Measurements from ENCODE around the gene RPS24. TPM values are rescaled to one million over a fixed set of nuclear protein-coding genes. Genes with fewer than 3 reads are reported as not detected.
"Not testable (repeated sequence)": the region's sequence is repeated elsewhere in the genome, so short reads cannot be mapped to it uniquely, and the experiment has no call there.

The RPS24 gene
- total and polyA plus RNA-seq, 10 donors = 1,007 to 8,141 (median 1,662) TPM

- Histone ChIP-seq H3K4me1 (peaks cover 0 to 6% (median 0%) of the 10 kb centered on the region in 6 donors), H3K36me3 (no peaks in the 10 kb centered on the region), H3K27me3 (replicated peaks in 1 of 7) (no peaks in the 10 kb centered on the region), H3K9me3 (peaks cover 0 to 7% (median 0%) of the 10 kb centered on the region in 8 donors), H3K4me3 (no peak overlapping the region), H3K27ac (no peak overlapping the region)
- 85 to 98% (median 92%) methylated on average over 5 of the region's 5 CpGs for WGBS, 5 donors
- intact Hi-C loops (cut with DNase I; ENCODE audit: low total_unique reads) = no loop called here
- no peak for DNase-seq
- TF ChIP-seq POLR2AphosphoS5 (IDR thresholded peaks at IDR 0.05) = no peak
- no peak for TF ChIP-seq POLR2A (IDR thresholded peaks at IDR 0.05)
- TF ChIP-seq CTCF (IDR thresholded peaks at IDR 0.05 in 8 of 11, conservative IDR thresholded peaks at IDR 0.05 in 3 of 11) = no peak
Observed at GRCh38 chr10:78070726-78071125, 37.1 kb downstream of the RPS24 start.

GRCh38 chr10:78071140-78071856 is 37.6 kb downstream of the RPS24 start:
- Histone ChIP-seq H3K4me3 (no peak overlapping the region), H3K27ac (peak overlapping the region in 1 of 8 donors; percentile 17), H3K9me3 (peaks cover 0 to 12% (median 0%) of the 10 kb centered on the region in 8 donors), H3K36me3 (no peaks in the 10 kb centered on the region), H3K27me3 (replicated peaks in 1 of 7) (no peaks in the 10 kb centered on the region), H3K4me1 (peaks cover 0 to 6% (median 0%) of the 10 kb centered on the region in 6 donors)
- intact Hi-C loops (cut with DNase I; ENCODE audit: low total_unique reads) = no loop called here
- WGBS, 5 donors = 75 to 95% (median 80%) methylated on average over 4 of the region's 4 CpGs
- TF ChIP-seq POLR2A (IDR thresholded peaks at IDR 0.05) (no peak), CTCF (IDR thresholded peaks at IDR 0.05 in 8 of 11, conservative IDR thresholded peaks at IDR 0.05 in 3 of 11) (no peak)
- DNase-seq = no peak

GRCh38 chr10:78071857-78072179 is 38.2 kb downstream of the RPS24 start:
- WGBS, 5 donors = 72 to 81% (median 76%) methylated on average over 3 to 4 of the region's 4 CpGs
- no peaks in the 10 kb centered on the region for H3K27me3 ChIP-seq (replicated peaks in 1 of 7)
- H3K4me3 ChIP-seq = no peak overlapping the region
- H3K9me3 ChIP-seq = peaks cover 0 to 13% (median 0%) of the 10 kb centered on the region in 8 donors
- DNase-seq = no peak
- peak overlapping the region in 1 of 8 donors; percentile 17 for H3K27ac ChIP-seq
- H3K36me3 ChIP-seq = no peaks in the 10 kb centered on the region
- H3K4me1 ChIP-seq = peaks cover 0 to 6% (median 0%) of the 10 kb centered on the region in 6 donors
- intact Hi-C loops (cut with DNase I; ENCODE audit: low total_unique reads) = no loop called here
- no peak for TF ChIP-seq CTCF (IDR thresholded peaks at IDR 0.05 in 8 of 11, conservative IDR thresholded peaks at IDR 0.05 in 3 of 11)
- TF ChIP-seq POLR2A (IDR thresholded peaks at IDR 0.05) = no peak
- TF ChIP-seq POLR2AphosphoS5 (IDR thresholded peaks at IDR 0.05) = no peak

- Histone ChIP-seq H3K36me3 (no peaks in the 10 kb centered on the region), H3K27ac (no peak overlapping the region), H3K9me3 (peaks cover 0 to 13% (median 0%) of the 10 kb centered on the region in 8 donors), H3K27me3 (replicated peaks in 1 of 7) (no peaks in the 10 kb centered on the region), H3K4me3 (no peak overlapping the region), H3K4me1 (peaks cover 0 to 6% (median 0%) of the 10 kb centered on the region in 6 donors)
- no peak for DNase-seq
- TF ChIP-seq CTCF (IDR thresholded peaks at IDR 0.05 in 8 of 11, conservative IDR thresholded peaks at IDR 0.05 in 3 of 11) = no peak
- no peak for TF ChIP-seq POLR2A (IDR thresholded peaks at IDR 0.05)
- no peak for TF ChIP-seq POLR2AphosphoS5 (IDR thresholded peaks at IDR 0.05)
- intact Hi-C loops (cut with DNase I; ENCODE audit: low total_unique reads) = no loop called here
Observed at GRCh38 chr10:78072504-78072903, 38.8 kb downstream of the RPS24 start.

- peaks cover 0 to 13% (median 0%) of the 10 kb centered on the region in 8 donors for H3K9me3 ChIP-seq
- WGBS, 5 donors = 91 to 98% (median 96%) methylated on average over 9 to 28 of the region's 29 CpGs
- H3K4me1 ChIP-seq; DNase-seq; H3K27ac ChIP-seq; H3K36me3 ChIP-seq; intact Hi-C loops (cut with DNase I; ENCODE audit: low total_unique reads); H3K4me3 ChIP-seq; H3K27me3 ChIP-seq (replicated peaks in 1 of 7): not testable (repeated sequence)
Observed at GRCh38 chr10:78075806-78076205, 42.1 kb downstream of the RPS24 start.

All from spleen (tissue), 11 donors.